ENCODE results near the gene RAB27B.

Gene RAB27B

GRCh38 chr18:54916507-54916906, 88.2 kb downstream of the RAB27B start:
- DNase-seq: no peak

- no peak for DNase-seq
Measured at GRCh38 chr18:54918060-54918459, 89.8 kb downstream of the RAB27B start.

GRCh38 chr18:54919412-54919811, 91.1 kb downstream of the RAB27B start:
- no peak for DNase-seq

- no peak for DNase-seq
Measured at GRCh38 chr18:54923339-54923956, 95.2 kb downstream of the RAB27B start.

- no peak for DNase-seq
Measured at GRCh38 chr18:54924948-54925347, 96.7 kb downstream of the RAB27B start.

GRCh38 chr18:54926593-54927325, 98.5 kb downstream of the RAB27B start:
- DNase-seq: no peak

GRCh38 chr18:54928236-54928635, 100.0 kb downstream of the RAB27B start:
- no peak for DNase-seq

GRCh38 chr18:54931152-54931551, 102.9 kb downstream of the RAB27B start:
- no peak for DNase-seq

- no peak for DNase-seq
Measured at GRCh38 chr18:54932472-54932871, 104.2 kb downstream of the RAB27B start.

- no peak for DNase-seq
Measured at GRCh38 chr18:54938506-54938905, 110.2 kb downstream of the RAB27B start.

GRCh38 chr18:54939361-54939917, 111.2 kb downstream of the RAB27B start:
- DNase-seq: no peak

GRCh38 chr18:54942144-54942543, 113.9 kb downstream of the RAB27B start:
- no peak for DNase-seq

- no peak for DNase-seq
Measured at GRCh38 chr18:54942569-54942968, 114.3 kb downstream of the RAB27B start.
